ENCODE measurements around the gene SELENOP. TPM values are rescaled to one million over a fixed set of nuclear protein-coding genes. Genes with fewer than 3 reads are reported as not detected.

SELENOP gene
- total RNA-seq, 1 experiment from 2014 or later, result 8.5 TPM

GRCh38 chr5:42756606-42757601, 54.8 kb downstream of the SELENOP start, which contains the start of gene CCDC152:
CCDC152 (plus strand) TSS chr5:42756818; CDS start chr5:42759122, 2,304 bp downstream.
- H3K36me3 Mint-ChIP-seq (ENCODE audit: insufficient read depth in 1 of 3, low read depth in 3 of 3), result no peaks in the 10 kb centered on the region
- no peaks in the 10 kb centered on the region for H3K27me3 Mint-ChIP-seq (ENCODE audit: low read depth)
- H2BK15ac ChIP-seq (ENCODE audit: low read depth, low read length), result no peak within 1 kb of the TSS
- H3K27me3 ChIP-seq (ENCODE audit: insufficient read depth, low read length), result no peaks in the 10 kb centered on the region
- no peak within 1 kb of the TSS for H2BK20ac ChIP-seq (ENCODE audit: low read depth, low read length, poor library complexity, severe bottlenecking)
- no peaks in the 10 kb centered on the region for H3K79me1 ChIP-seq (ENCODE audit: insufficient read depth, low read depth, low read length, poor library complexity, severe bottlenecking)
- peak within 1 kb of the TSS; percentile 17 for H3K18ac ChIP-seq (ENCODE audit: insufficient read length, low read depth, low read length)
- no peak within 1 kb of the TSS for H2BK120ac ChIP-seq (ENCODE audit: low read depth, low read length, poor library complexity, severe bottlenecking)
- no peak within 1 kb of the TSS for H3K56ac ChIP-seq (ENCODE audit: insufficient read length, low read depth, low read length)
- 0 out of 2 replicates have a peak, but pooled peaks cover 2% of the 10 kb centered on the region for H3K4me1 ChIP-seq (ENCODE audit: insufficient read depth, low read length)
- H4K5ac ChIP-seq (ENCODE audit: insufficient read length, low read depth, low read length), result peak within 1 kb of the TSS; percentile 60
- H3K27ac ChIP-seq (ENCODE audit: insufficient read length, low read depth, low read length), result no peak within 1 kb of the TSS
- H4K20me1 ChIP-seq (ENCODE audit: control insufficient read depth, insufficient read depth, insufficient read length), result no peaks in the 10 kb centered on the region
- peak within 1 kb of the TSS; percentile 56 for H3K9ac ChIP-seq (ENCODE audit: extremely low read depth, insufficient read length, low read length)
- H4K91ac ChIP-seq (ENCODE audit: insufficient read length, low read depth, low read length), result no peak within 1 kb of the TSS
- peak within 1 kb of the TSS; percentile 74 for H3K4me2 ChIP-seq (ENCODE audit: insufficient read depth, insufficient read length, low read length)
- peaks cover 19 to 20% of the 10 kb centered on the region in 2 experiments for H3K4me1 Mint-ChIP-seq
- H3K79me2 ChIP-seq (ENCODE audit: insufficient read depth, low read length), result no peaks in the 10 kb centered on the region
- H3K4me3 Mint-ChIP-seq, result no peak within 1 kb of the TSS; a peak in 1 of 5 replicates
- H2AFZ ChIP-seq (ENCODE audit: low read length), result no peak within 1 kb of the TSS
- H3K27ac Mint-ChIP-seq, result 0 out of 7 replicates have a peak within 1 kb of the TSS, but pooled peaks of 1 of the 3 experiments have one; percentile 29
- peak within 1 kb of the TSS; percentile 5; the same call in 1 of the 2 replicates for H3K14ac ChIP-seq (ENCODE audit: insufficient read depth, low read length)
- TF ChIP-seq CTCF (conservative IDR thresholded peaks at IDR 0.05), result no peak
- no peak within 1 kb of the TSS for H3K23ac ChIP-seq (ENCODE audit: insufficient read length, low read depth, low read length)
- no peak within 1 kb of the TSS for H3T11ph ChIP-seq (ENCODE audit: low read length)
- H2BK12ac ChIP-seq (ENCODE audit: insufficient read length, low read depth, low read length), result no peak within 1 kb of the TSS
- no peaks in the 10 kb centered on the region for H3K23me2 ChIP-seq (ENCODE audit: insufficient read length, low read depth, low read length, poor library complexity, severe bottlenecking)
- no peak within 1 kb of the TSS for H4K8ac ChIP-seq (replicated peaks; ENCODE audit: insufficient read length, low read depth, low read length)
- H2BK5ac ChIP-seq (ENCODE audit: insufficient read length, low read length), result no peak within 1 kb of the TSS
- no peaks in the 10 kb centered on the region for H3K9me3 Mint-ChIP-seq
- no peak within 1 kb of the TSS for H2AK5ac ChIP-seq (ENCODE audit: insufficient read length, low read length)
- H3K9me3 ChIP-seq (ENCODE audit: control insufficient read depth, low read depth, low read length), result no peaks in the 10 kb centered on the region
- H3K4ac ChIP-seq (ENCODE audit: low read depth, low read length), result no peak within 1 kb of the TSS
- peak; percentile 85 for DNase-seq
- no CpG with 5 or more reads among the region's 35 CpGs for WGBS (ENCODE audit: extremely low coverage, insufficient read length, low lambda C conversion rate)
